OCI-LY3 (cell line): Measurements from ENCODE around the gene DGLUCY.
"Not testable (repeated sequence)": the region's sequence is repeated elsewhere in the genome, so short reads cannot be mapped to it uniquely, and the experiment has no call there.

Experiments used
- CTCF ChIP-seq: fragments of 200-600, 300-600 bp; sonication (generic); IDR thresholded peaks from 2 replicates; pipeline ENCODE4 v1.5.1; 2014; ENCODE audit warnings: antibody characterized with exemption, low read length, low read depth
- EZH2phosphoT487 ChIP-seq: fragments of 200-600 bp; shearing (Covaris generic); IDR thresholded peaks from 2 replicates; pipeline ENCODE4 v1.6.1; 2018; ENCODE audit warnings: antibody characterized with exemption, mixed run types, low read depth

- TF ChIP-seq CTCF, EZH2phosphoT487: not testable (repeated sequence)
Observed at GRCh38 chr14:91245616-91246015, 131.7 kb downstream of the DGLUCY start.
